GM10266 (cell line): ENCODE data around the gene BICD1.

Experiments
- DNase-seq: peaks from one replicate; pipeline ENCODE4 v3.0.0; 2012; ENCODE audit errors: extremely low spot score
- TF ChIP-seq, protein P1 (sequence below): IDR thresholded peaks from 2 replicates; pipeline ENCODE4 v1.5.1; 2012; ENCODE audit warnings: mild to moderate bottlenecking, low read depth; ENCODE audit not compliant: control insufficient read depth, insufficient read depth; ENCODE audit errors: missing control alignments

The BICD1 gene

DNA sequence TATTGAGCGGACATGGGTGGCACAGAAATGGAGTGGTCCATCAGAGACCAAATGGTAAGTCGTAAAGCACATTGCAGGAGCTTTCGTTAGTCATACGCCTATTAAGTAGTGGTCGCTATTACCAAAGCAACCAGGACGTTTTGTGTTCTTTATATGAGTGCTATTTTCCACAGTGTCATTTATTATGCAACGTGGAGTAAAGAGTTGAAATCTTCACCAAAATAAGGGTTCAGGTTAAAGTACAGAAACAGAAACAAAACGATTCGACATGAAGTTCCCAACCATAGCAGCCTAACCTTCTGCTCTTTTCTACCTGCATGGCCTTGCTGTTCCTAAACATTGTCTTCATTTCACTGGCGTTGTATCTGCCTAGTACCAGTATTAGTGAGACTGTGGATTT, 272.6 kb downstream of the BICD1 start:
- no peak for DNase-seq
- TF ChIP-seq, protein P1, sequence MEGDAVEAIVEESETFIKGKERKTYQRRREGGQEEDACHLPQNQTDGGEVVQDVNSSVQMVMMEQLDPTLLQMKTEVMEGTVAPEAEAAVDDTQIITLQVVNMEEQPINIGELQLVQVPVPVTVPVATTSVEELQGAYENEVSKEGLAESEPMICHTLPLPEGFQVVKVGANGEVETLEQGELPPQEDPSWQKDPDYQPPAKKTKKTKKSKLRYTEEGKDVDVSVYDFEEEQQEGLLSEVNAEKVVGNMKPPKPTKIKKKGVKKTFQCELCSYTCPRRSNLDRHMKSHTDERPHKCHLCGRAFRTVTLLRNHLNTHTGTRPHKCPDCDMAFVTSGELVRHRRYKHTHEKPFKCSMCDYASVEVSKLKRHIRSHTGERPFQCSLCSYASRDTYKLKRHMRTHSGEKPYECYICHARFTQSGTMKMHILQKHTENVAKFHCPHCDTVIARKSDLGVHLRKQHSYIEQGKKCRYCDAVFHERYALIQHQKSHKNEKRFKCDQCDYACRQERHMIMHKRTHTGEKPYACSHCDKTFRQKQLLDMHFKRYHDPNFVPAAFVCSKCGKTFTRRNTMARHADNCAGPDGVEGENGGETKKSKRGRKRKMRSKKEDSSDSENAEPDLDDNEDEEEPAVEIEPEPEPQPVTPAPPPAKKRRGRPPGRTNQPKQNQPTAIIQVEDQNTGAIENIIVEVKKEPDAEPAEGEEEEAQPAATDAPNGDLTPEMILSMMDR = no peak

DNA sequence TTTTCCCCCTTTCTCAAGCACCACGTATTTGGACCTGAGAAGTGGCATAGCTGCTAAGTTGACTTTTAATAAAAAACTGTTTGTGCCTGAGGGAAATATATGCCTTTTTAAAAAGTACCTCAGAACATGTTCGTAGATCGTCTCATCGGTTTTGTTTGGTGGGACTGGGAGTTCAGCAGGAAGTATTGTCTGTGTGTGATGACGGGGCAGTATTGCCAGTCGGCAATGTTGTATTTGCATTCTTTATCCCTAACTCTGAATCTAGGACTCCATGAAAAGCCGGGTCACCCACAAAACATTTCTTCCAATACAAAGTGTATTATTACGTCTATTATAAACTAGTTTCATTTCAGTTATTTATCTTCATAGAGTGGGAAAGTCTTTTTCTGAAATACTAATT, 273.0 kb downstream of the BICD1 start:
- TF ChIP-seq, protein P1 = no peak
- no peak for DNase-seq

DNA sequence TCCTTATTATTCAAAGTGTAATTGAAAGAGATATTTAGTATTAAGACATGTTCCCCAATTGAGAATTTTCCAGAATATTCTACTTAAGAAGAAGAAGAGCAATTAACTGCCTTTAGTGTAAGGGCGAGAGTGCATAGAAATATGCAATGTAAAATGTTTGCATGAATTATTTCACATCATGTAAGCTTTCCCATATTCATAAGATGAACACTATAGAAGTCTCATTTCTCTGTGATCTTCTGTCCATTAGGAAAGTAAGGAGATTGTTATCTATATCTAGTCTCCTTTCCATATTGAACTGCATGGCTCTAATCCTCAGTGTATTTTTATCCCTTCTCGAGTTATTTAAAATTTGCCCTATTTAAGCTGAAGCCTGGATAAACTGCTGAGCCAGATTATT, 275.6 kb downstream of the BICD1 start:
- no peak for DNase-seq
- TF ChIP-seq, protein P1 = no peak

DNA sequence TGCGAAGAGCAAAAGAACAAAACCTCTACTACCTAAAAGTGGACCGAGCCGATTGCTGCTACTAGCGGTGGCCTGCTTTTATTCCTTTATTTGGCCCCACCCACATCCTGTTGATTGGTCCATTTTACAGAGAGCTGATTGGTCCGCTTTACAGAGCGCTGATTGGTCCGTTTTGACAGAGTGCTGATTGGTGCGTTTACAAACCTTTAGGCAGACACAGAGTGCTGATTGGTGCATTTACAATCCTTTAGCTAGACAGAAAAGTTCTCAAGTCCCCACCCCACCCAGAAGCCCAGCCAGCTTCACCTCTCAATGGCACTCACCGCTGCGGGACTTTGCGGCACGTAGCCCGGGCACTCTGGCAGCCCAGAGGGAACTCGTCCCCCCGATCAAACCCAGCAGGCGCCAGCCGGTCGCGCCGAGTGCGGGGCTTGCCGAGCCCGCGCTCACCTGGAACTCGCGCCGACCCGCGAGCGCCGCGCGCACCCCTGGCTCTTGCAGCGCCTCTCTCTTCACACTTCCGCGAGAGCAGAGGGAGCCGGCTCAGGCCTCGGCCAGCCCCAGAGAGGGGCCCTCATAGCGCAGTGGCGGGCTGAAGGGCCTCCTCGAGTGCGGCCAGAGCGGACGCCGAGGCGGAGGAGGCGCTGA, 284.0 kb downstream of the BICD1 start:
- DNase-seq = no peak
- TF ChIP-seq, protein P1 = no peak

DNA sequence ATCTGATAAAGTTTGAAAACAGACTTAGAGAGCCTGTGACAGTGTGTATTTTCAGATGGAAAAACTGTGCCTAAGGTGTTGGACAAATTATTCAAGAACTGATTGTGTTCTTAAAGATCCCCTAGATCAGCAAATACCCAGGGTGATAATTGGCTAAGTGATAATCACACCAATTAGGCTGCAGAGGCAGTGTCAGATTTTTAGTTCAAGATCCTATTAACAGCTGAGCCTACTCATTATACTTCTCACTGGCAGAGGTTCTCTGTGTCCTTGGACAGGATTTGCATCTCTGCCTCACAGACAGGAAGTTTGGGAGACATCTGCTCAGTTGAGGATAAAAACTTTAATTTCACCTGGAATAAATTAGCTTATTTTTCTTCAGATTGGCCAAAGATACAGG, 288.4 kb downstream of the BICD1 start:
- no peak for DNase-seq
- TF ChIP-seq, protein P1 = no peak

DNA sequence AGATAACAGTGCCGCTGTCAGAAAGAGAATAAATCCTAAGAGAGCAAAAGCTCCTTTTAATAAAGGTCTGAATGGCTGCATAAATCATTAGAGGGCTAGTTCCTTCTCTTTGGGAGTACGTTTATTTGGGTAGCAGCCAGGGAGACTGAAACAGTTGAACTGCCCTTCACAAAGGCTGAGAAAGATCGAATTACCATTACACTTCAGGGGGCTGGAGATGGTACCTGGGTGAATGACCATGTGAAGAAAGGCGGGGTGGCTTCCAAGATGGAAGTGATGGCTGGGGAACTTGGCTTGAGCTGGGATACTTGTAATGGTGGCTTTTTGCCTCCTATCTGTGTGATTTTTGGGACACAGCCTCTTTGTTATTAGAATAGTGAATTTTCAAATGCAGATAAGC, 291.0 kb downstream of the BICD1 start:
- TF ChIP-seq, protein P1 = no peak
- DNase-seq = peak; percentile 23

DNA sequence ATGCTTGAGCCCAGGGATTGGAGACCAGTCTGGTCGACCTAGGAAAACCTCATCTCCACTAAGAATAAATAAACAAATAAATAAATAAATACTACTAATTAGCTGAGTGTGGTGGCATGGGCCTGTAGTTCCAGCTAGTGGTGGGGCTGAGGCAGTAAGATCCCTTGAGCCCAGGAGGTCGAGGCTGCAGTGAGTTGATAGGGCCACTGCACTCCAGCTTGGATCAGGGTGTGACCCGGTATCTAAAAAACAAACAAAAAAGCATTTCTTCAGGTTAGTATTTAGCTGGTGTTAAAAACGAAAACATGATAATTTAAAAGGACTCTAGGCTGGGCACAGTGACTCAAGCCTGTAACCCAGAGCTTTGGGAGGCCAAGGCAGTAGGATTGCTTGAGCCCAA, 291.5 kb downstream of the BICD1 start:
- TF ChIP-seq, protein P1 = no peak
- DNase-seq = no peak
